ENCODE measurements around the gene MGRN1.

MGRN1 gene

GRCh38 chr16:4675864-4676786 lies 51.5 kb downstream of the MGRN1 start:
- DNase-seq (ENCODE audit: low read depth) = no peak

GRCh38 chr16:4676831-4677230 lies 52.2 kb downstream of the MGRN1 start:
- DNase-seq (ENCODE audit: low read depth) = no peak

- DNase-seq (ENCODE audit: low read depth) = no peak
Observed at GRCh38 chr16:4677390-4677789, 52.8 kb downstream of the MGRN1 start.

- no peak for DNase-seq (ENCODE audit: low read depth)
Observed at GRCh38 chr16:4677994-4678393, 53.4 kb downstream of the MGRN1 start.

- DNase-seq (ENCODE audit: low read depth) = no peak
Observed at GRCh38 chr16:4678596-4678995, 54.0 kb downstream of the MGRN1 start.

GRCh38 chr16:4679156-4679849 lies 54.7 kb downstream of the MGRN1 start:
- no peak for DNase-seq (ENCODE audit: low read depth)

GRCh38 chr16:4679850-4680636 lies 55.4 kb downstream of the MGRN1 start:
- peak; percentile 50 for DNase-seq (ENCODE audit: low read depth)

GRCh38 chr16:4680673-4681470 lies 56.2 kb downstream of the MGRN1 start:
- no peak for DNase-seq (ENCODE audit: low read depth)

- no peak for DNase-seq (ENCODE audit: low read depth)
Observed at GRCh38 chr16:4681471-4682083, 57.0 kb downstream of the MGRN1 start.

- DNase-seq (ENCODE audit: low read depth) = no peak
Observed at GRCh38 chr16:4682084-4682591, 57.5 kb downstream of the MGRN1 start.

GRCh38 chr16:4682616-4683254 lies 58.1 kb downstream of the MGRN1 start:
- no peak for DNase-seq (ENCODE audit: low read depth)

GRCh38 chr16:4683255-4684057 lies 58.8 kb downstream of the MGRN1 start:
- no peak for DNase-seq (ENCODE audit: low read depth)

- DNase-seq (ENCODE audit: low read depth) = no peak
Observed at GRCh38 chr16:4684058-4684715, 59.6 kb downstream of the MGRN1 start.

GRCh38 chr16:4684763-4685162 lies 60.1 kb downstream of the MGRN1 start:
- DNase-seq (ENCODE audit: low read depth) = no peak

GRCh38 chr16:4685292-4685691 lies 60.7 kb downstream of the MGRN1 start:
- no peak for DNase-seq (ENCODE audit: low read depth)

GRCh38 chr16:4685776-4686496 lies 61.3 kb downstream of the MGRN1 start:
- DNase-seq (ENCODE audit: low read depth) = no peak

GRCh38 chr16:4686497-4687210 lies 62.0 kb downstream of the MGRN1 start:
- DNase-seq (ENCODE audit: low read depth) = no peak

- no peak for DNase-seq (ENCODE audit: low read depth)
Observed at GRCh38 chr16:4687416-4687815, 62.8 kb downstream of the MGRN1 start.

Measured in fibroblast of gingiva (primary cell).